HG03095 (cell line): Measurements from ENCODE around the gene RMC1.
"Not testable (repeated sequence)": the region's sequence is repeated elsewhere in the genome, so short reads cannot be mapped to it uniquely, and the experiment has no call there.

Experiments
- ATAC-seq: cut with Tn5 transposase; IDR thresholded peaks from one replicate; pipeline ENCODE4 v1.9.1; 2021; ENCODE audit warnings: moderate library complexity; ENCODE audit not compliant: unreplicated experiment

RMC1 gene

GRCh38 chr18:23556145-23556780, 53.0 kb downstream of the RMC1 start:
- ATAC-seq, result no peak

- ATAC-seq, result not testable (repeated sequence)
Measured at GRCh38 chr18:23557511-23557910, 54.2 kb downstream of the RMC1 start.

DNA sequence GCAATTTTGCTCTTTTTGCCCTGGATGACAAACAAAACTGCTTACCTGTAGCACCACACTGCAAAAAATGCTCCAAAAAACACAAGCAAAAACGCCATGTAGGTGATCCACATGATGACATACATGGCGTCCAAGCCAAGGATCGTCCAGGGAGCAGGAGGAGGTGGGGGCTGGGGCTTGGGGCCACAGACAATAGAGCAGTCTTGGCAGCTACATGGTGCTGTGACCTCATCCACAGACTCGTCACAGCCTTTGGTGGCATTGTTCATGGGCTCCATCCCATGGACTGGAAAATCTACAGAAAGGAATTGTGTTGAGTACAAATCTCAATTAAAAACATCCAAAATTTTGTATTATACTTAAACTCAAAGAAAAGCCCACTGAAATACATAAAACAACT, 56.9 kb downstream of the RMC1 start:
- ATAC-seq, result no peak

- ATAC-seq, result no peak
Measured at GRCh38 chr18:23563377-23564043, 60.2 kb downstream of the RMC1 start.

GRCh38 chr18:23565916-23566547, 62.7 kb downstream of the RMC1 start:
- no peak for ATAC-seq

- no peak for ATAC-seq
Measured at GRCh38 chr18:23567671-23568070, 64.4 kb downstream of the RMC1 start.

DNA sequence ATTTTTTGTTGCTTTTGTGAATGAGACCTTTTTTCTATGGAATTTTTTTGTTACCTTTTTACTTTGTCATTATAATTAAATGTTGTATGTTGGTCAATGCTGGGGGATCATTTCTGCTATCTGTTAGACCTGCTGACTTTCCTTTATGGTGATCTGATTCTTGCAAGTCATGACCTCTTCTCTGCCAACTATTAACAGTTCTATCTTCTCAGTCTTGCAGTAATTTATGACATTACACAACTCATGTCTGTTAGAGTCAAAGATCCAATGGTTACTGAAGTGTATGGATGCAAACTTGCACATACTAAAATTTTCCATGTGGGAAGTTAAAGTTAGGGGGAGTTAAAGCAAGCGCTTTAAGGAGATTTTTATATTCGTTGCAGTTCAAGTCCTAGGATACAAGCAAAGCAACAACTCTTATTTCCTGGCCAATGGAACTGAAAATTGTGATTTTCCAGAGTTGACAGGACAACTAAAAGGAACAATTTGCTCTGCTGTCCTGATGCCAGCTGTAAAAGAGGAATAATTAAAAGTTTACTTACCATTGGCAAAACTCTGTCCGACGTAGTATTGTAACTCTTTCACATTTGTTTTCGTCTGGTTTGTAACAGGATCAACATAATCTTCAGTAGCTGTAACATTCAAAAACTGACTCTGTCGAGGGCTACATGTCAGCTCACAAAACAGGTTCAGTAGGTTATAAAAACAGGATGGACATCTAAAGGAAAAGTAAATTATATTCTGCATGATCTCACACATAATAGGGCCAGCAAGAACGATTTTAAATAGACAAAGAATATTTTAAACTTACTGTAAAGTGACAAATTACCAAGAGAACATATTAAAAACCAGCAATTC, 65.2 kb downstream of the RMC1 start:
- ATAC-seq, result no peak

GRCh38 chr18:23569299-23570063, 66.2 kb downstream of the RMC1 start:
- no peak for ATAC-seq

DNA sequence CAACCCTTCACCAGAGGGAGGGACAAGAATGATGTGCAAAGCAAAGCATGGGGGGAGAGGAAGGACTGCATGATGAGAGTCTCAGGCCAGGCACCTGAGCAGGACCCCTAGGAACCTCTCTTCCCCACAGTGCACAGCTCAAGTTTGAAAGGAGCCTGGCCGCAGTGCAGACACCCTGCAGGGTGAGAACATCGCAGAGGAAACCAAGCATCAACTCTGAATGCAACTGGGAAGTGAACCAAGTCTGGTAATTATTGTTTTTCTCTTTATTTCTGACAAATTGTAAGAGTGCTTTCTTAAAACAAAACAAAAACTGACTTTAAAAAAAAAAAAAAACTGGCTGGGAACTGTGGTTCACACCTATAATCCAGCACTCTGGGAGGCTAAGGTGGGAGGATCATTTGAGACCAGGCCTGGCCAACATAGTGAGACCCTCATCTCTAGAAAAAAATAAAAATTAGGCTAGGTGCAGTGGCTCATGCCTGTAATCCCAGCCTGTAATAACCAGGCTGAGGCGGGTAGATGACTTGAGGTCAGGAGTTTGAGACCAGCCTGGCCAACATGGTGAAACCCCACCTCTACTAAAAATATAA, 67.7 kb downstream of the RMC1 start:
- no peak for ATAC-seq

DNA sequence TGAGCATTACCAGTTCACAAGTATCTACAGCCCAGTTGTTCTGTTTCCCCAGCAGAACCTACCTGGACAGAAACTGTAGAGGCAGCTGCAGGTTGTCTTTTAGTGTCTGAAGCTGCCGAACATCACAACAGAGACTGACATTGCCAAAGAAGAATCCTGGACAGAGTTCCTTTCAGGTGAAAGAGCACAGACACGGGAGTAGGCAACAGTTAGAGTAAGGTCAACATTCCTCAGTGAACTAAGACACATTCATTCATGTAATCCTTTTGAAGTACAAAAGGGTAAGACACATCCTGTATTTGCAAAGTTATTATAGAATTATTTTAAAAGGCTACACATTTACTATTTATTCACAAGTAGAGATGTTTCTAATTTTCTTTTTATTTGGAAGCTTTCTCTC, 68.7 kb downstream of the RMC1 start:
- ATAC-seq, result no peak

DNA sequence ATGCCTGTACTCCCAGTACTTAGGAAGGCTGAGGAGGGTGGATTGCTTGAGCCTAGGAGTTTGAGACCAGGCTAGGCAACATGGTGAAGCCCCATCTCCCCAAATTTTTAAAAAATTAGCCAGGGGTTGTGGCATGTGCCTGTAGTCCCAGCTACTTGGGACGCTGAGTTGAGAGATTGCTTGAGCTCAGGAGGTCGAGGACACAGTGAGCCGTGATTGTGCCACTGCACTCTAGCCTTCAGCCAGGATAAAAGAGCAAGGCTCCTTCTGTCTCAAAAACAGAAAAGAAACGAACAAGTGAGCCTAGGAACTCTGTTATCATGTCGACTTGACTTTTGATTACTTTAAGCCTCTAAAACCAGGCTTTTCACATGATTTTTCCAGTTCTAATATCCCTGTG, 69.3 kb downstream of the RMC1 start:
- no peak for ATAC-seq

DNA sequence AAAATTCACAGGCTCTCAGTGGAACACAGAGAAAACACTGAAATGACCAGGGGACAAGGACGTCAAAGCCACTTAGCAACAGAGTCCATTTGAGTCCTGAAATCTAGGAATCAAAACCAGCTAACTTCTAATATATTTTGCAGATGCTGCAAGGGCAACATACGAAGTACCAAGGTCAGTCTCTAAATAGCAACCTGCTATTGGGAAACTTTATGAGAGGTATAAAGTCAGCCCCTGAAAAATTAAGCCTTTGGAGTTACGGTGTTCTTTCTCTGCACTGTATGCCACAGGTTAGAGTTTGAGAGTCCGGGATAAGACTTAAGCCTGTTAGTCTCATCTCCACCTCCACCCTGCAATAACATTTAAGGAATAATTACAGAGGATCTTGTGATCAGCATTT, 69.7 kb downstream of the RMC1 start:
- no peak for ATAC-seq

DNA sequence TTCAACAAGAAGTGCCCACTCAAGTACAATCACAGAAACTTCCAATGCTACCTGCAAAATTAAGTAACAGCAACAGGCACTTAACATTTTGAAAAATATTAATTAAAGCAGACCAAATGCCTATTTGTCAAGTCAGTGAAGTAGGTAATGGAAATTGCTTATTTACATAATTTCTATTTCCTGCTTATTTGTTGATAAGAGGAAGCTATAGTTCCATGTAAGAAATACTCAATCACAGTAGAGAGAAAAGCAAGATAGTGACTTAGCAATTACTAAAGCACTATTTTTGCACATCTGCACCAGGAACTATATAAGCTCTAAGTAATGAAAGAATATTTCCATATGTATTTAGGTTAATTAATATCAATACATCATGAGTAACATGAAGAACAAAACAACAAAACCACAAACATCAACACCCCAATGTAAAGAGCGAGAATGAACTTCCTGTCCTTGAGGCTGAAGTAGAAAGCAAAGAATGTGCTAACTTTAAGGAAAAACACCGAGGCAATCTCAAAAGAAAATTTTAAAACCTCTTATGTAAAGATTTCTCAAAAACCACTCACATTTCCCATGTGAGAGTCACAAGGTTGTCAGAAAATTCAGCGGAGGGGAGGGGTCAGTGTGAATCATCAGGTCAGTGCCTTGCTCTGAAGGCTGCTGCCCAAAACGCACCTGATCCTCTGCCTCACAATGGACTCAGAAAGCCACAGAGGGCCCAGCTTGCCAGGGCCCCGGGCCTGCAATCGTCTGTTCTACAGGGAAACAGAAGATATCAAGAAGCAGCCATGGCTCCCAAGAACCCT, 70.5 kb downstream of the RMC1 start:
- no peak for ATAC-seq

- ATAC-seq, result no peak
Measured at GRCh38 chr18:23574611-23575308, 71.4 kb downstream of the RMC1 start.

- ATAC-seq, result no peak
Measured at GRCh38 chr18:23575309-23575651, 72.0 kb downstream of the RMC1 start.

DNA sequence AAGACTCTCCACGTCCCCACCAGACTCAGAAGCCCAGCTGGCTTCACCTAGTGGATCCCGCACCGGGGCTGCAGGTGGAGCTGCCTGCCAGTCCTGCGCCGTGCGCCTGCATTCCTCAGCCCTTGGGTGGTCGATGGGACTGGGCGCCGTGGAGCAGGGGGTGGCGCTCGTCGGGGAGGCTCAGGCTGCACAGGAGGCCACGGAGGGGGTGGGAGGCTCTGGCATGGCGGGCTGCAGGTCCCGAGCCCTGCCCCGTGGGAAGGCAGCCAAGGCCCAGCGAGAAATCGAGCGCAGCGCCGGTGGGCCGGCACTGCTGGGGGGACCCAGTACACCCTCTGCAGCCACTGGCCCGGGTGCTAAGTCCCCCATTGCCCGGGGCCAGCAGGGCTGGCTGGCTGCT, 74.2 kb downstream of the RMC1 start:
- ATAC-seq, result not testable (repeated sequence)

- ATAC-seq, result no peak
Measured at GRCh38 chr18:23578067-23578701, 74.9 kb downstream of the RMC1 start.

- no peak for ATAC-seq
Measured at GRCh38 chr18:23578891-23579653, 75.8 kb downstream of the RMC1 start.
